ENCODE results near the gene CHRD. TPM values are rescaled to one million over a fixed set of nuclear protein-coding genes. Genes with fewer than 3 reads are reported as not detected.

Gene CHRD
- total RNA-seq, 6 donors from 2014 or later: 2.1 to 40.9 (median 4.3) TPM

GRCh38 chr3:184334470-184335158, 45.2 kb upstream of the CHRD start:
- Histone ChIP-seq H3K27ac (peak overlapping the region; percentile 93 to 97 (median 95)), H3K9me3 (no peaks in the 10 kb centered on the region), H3K4me1 (peaks cover 32 to 47% (median 39%) of the 10 kb centered on the region in 4 donors), H3K36me3 (peaks cover 37 to 59% (median 49%) of the 10 kb centered on the region in 4 donors), H3K27me3 (no peaks in the 10 kb centered on the region), H3K4me3 (no peak overlapping the region)
- ATAC-seq (ENCODE audit: low FRiP score in 2 of 2): no peak
- TF ChIP-seq, protein P1, sequence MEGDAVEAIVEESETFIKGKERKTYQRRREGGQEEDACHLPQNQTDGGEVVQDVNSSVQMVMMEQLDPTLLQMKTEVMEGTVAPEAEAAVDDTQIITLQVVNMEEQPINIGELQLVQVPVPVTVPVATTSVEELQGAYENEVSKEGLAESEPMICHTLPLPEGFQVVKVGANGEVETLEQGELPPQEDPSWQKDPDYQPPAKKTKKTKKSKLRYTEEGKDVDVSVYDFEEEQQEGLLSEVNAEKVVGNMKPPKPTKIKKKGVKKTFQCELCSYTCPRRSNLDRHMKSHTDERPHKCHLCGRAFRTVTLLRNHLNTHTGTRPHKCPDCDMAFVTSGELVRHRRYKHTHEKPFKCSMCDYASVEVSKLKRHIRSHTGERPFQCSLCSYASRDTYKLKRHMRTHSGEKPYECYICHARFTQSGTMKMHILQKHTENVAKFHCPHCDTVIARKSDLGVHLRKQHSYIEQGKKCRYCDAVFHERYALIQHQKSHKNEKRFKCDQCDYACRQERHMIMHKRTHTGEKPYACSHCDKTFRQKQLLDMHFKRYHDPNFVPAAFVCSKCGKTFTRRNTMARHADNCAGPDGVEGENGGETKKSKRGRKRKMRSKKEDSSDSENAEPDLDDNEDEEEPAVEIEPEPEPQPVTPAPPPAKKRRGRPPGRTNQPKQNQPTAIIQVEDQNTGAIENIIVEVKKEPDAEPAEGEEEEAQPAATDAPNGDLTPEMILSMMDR (IDR thresholded peaks at IDR 0.05): no peak
- no peak for TF ChIP-seq EP300 (IDR thresholded peaks at IDR 0.05)
- no peak for TF ChIP-seq POLR2A (IDR thresholded peaks at IDR 0.05)
- TF ChIP-seq POLR2AphosphoS5 (IDR thresholded peaks at IDR 0.05): no peak
- peak in 1 of 2 donors; percentile 83 for DNase-seq
- WGBS, 2 donors: 79 to 83% methylated on average over 15 of the region's 15 CpGs

GRCh38 chr3:184335291-184335660, 44.6 kb upstream of the CHRD start:
- TF ChIP-seq EP300 (IDR thresholded peaks at IDR 0.05) (no peak), POLR2AphosphoS5 (IDR thresholded peaks at IDR 0.05) (no peak)
- TF ChIP-seq, protein P1 (IDR thresholded peaks at IDR 0.05): no peak
- peak overlapping the region in 3 of 4 donors; percentile 67 to 93 (median 87) for H3K4me3 ChIP-seq

DNA sequence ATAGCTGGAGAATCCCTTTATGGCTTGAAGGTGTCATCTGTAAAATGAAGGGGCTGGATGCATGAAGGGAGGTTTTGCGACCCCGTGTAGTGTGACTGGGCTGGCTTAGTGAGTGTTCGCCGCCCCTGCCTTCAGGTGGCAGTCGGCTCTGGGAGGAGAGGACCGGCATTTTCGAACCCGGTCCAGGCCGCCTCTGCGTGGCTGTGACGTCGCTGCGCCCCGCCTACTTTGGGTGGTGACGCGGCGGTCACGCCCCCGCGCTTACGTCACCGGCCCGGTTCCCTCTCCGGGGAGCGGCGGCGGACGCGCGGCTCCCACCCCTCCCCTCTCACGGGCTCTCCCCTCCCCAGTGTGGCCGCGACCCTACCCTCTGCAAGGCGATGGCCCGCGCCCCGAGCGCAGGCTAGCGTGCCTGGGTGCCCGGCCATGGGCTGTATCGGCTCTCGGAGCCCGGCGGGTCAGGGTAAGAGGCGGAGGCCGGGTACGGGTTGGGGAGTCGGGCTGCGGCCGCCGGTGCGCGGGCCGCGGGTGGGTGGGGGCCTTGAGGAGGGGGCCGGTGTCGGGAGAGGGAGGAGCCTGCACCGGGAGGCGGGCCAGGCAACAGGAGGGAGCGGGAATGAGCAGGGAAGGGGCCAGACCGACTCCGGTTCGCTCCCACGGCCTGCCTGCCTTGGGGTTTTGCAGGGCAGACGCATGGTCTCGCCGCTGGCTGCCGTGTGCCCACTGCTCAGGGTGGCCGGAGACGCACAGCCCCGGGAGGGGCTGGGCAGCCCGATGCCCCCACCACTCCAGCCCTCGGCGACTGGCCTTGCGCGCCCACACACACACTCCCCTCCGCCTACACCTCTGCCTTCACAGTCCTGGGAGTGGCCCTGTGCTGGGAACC, 44.0 kb upstream of the CHRD start:
- H3K36me3 ChIP-seq: peaks cover 28 to 46% (median 37%) of the 10 kb centered on the region in 4 donors
- ATAC-seq (ENCODE audit: low FRiP score in 2 of 2) (peak; percentile 75 to 89), DNase-seq (peak; percentile 85 to 99)
- no peaks in the 10 kb centered on the region for H3K9me3 ChIP-seq
- peak overlapping the region; percentile 67 to 93 (median 87) for H3K4me3 ChIP-seq
- TF ChIP-seq EP300 (IDR thresholded peaks at IDR 0.05) (no peak), POLR2A (IDR thresholded peaks at IDR 0.05) (peak in 3 of 4 donors; percentile 49 to 84 (median 60)), POLR2AphosphoS5 (IDR thresholded peaks at IDR 0.05) (peak; percentile 80 to 93)
- TF ChIP-seq, protein P1 (IDR thresholded peaks at IDR 0.05): peak in 1 of 6 experiments; percentile 11
- H3K4me1 ChIP-seq: peaks cover 32 to 47% (median 39%) of the 10 kb centered on the region in 4 donors
- WGBS, 2 donors: 2% methylated on average over 55 of the region's 77 CpGs; no CpG with 5 or more reads in 1 of the 2 donors
- H3K27me3 ChIP-seq: no peaks in the 10 kb centered on the region
- peak overlapping the region; percentile 93 to 97 (median 95) for H3K27ac ChIP-seq

More at GRCh38 chr3:184335291-184335660, 44.6 kb upstream of the CHRD start:
- Histone ChIP-seq H3K27ac (peak overlapping the region; percentile 93 to 97 (median 95)), H3K27me3 (no peaks in the 10 kb centered on the region), H3K9me3 (no peaks in the 10 kb centered on the region), H3K4me1 (peaks cover 32 to 47% (median 39%) of the 10 kb centered on the region in 4 donors), H3K36me3 (peaks cover 32 to 52% (median 43%) of the 10 kb centered on the region in 4 donors)
- WGBS, 2 donors: 61 to 94% methylated on average over 2 to 4 of the region's 4 CpGs
- DNase-seq (no peak), ATAC-seq (ENCODE audit: low FRiP score in 2 of 2) (peak in 1 of 2 donors; percentile 0)

- DNase-seq (no peak), ATAC-seq (ENCODE audit: low FRiP score in 2 of 2) (peak; percentile 7 to 50)
- peaks cover 21 to 40% (median 30%) of the 10 kb centered on the region in 4 donors for H3K36me3 ChIP-seq
- peak overlapping the region; percentile 67 to 93 (median 87) for H3K4me3 ChIP-seq
- H3K4me1 ChIP-seq: peaks cover 36 to 52% (median 38%) of the 10 kb centered on the region in 4 donors
- TF ChIP-seq, protein P1 (IDR thresholded peaks at IDR 0.05): no peak
- TF ChIP-seq POLR2A (IDR thresholded peaks at IDR 0.05): peak in 1 of 4 donors; percentile 12
- TF ChIP-seq POLR2AphosphoS5 (IDR thresholded peaks at IDR 0.05): peak; percentile 17 to 24
- no peak for TF ChIP-seq EP300 (IDR thresholded peaks at IDR 0.05)
- H3K9me3 ChIP-seq: no peaks in the 10 kb centered on the region
- H3K27ac ChIP-seq: peak overlapping the region; percentile 93 to 97 (median 95)
- 31 to 35% methylated on average over 10 to 16 of the region's 17 CpGs for WGBS, 2 donors
- no peaks in the 10 kb centered on the region for H3K27me3 ChIP-seq
These were observed 43.1 kb upstream of the CHRD start for GRCh38 chr3:184336547-184337398.
